Stimulated activated naive CD8-positive, alpha-beta T cell treated with anti-CD3 and anti-CD28 coated beads, Interleukin-15, Interleukin-2, amounts not matched to agents 100 U/mL and 50 U/mL, for 24 hours (primary cell): Measurements from ENCODE around the gene FAM13A.

Experiments
- ATAC-seq: fragments of 150-1000 bp; cut with Tn5 transposase; one replicate; pipeline ENCODE4 v1.10.0; 2021
- DNase-seq: peaks from one replicate; pipeline ENCODE4 v3.0.0; 2021

FAM13A gene

GRCh38 chr4:88843067-88843685 is 213.8 kb downstream of the FAM13A start:
- ATAC-seq (no peak), DNase-seq (no peak)

- no peak for ATAC-seq
- no peak for DNase-seq
These were observed 215.3 kb downstream of the FAM13A start for GRCh38 chr4:88841635-88842034.

- no peak for ATAC-seq
These were observed 220.8 kb downstream of the FAM13A start for GRCh38 chr4:88836216-88836615.

GRCh38 chr4:88831031-88831430 is 226.0 kb downstream of the FAM13A start:
- DNase-seq, result no peak
- no peak for ATAC-seq

More at GRCh38 chr4:88836216-88836615, 220.8 kb downstream of the FAM13A start:
- no peak for DNase-seq

GRCh38 chr4:88830598-88830997 is 226.4 kb downstream of the FAM13A start:
- DNase-seq, result no peak
- no peak for ATAC-seq

- no peak for DNase-seq
- ATAC-seq, result no peak
These were observed 228.0 kb downstream of the FAM13A start for GRCh38 chr4:88828842-88829571.

GRCh38 chr4:88827442-88827841 is 229.5 kb downstream of the FAM13A start:
- DNase-seq (no peak), ATAC-seq (no peak)

- DNase-seq (no peak), ATAC-seq (no peak)
These were observed 230.2 kb downstream of the FAM13A start for GRCh38 chr4:88826771-88827170.

- ATAC-seq, result no peak
- no peak for DNase-seq
These were observed 231.1 kb downstream of the FAM13A start for GRCh38 chr4:88825931-88826330.

- ATAC-seq, result peak; percentile 93
- peak; percentile 62 for DNase-seq
These were observed 233.7 kb downstream of the FAM13A start for GRCh38 chr4:88823058-88823919.

GRCh38 chr4:88822034-88822789 is 234.8 kb downstream of the FAM13A start:
- DNase-seq (no peak), ATAC-seq (no peak)

GRCh38 chr4:88821522-88821921 is 235.5 kb downstream of the FAM13A start:
- ATAC-seq (no peak), DNase-seq (no peak)

GRCh38 chr4:88820698-88821415 is 236.1 kb downstream of the FAM13A start:
- DNase-seq, result no peak
- ATAC-seq, result no peak

- ATAC-seq (no peak), DNase-seq (no peak)
These were observed 236.9 kb downstream of the FAM13A start for GRCh38 chr4:88819818-88820697.

GRCh38 chr4:88818631-88819470 is 238.1 kb downstream of the FAM13A start:
- ATAC-seq (peak; percentile 33), DNase-seq (peak; percentile 22)

GRCh38 chr4:88817740-88818139 is 239.2 kb downstream of the FAM13A start:
- DNase-seq (no peak), ATAC-seq (no peak)

GRCh38 chr4:88816360-88816759 is 240.6 kb downstream of the FAM13A start:
- DNase-seq (no peak), ATAC-seq (no peak)

GRCh38 chr4:88814043-88814617 is 242.9 kb downstream of the FAM13A start:
- no peak for DNase-seq
- ATAC-seq, result no peak

- DNase-seq (no peak), ATAC-seq (no peak)
These were observed 244.0 kb downstream of the FAM13A start for GRCh38 chr4:88813013-88813412.
